22Rv1 (cell line): ENCODE data around the gene SMIM33.

Experiments used
- CTCF ChIP-seq: fragments of 450-650 bp; IDR thresholded peaks from 2 replicates; pipeline ENCODE4 v1.5.1; 2017; ENCODE audit warnings: mild to moderate bottlenecking
- ZFX ChIP-seq: fragments of 450-650 bp; IDR thresholded peaks from 2 replicates; pipeline ENCODE4 v1.6.1; 2017; ENCODE audit warnings: antibody characterized with exemption, borderline replicate concordance

- no peak for TF ChIP-seq CTCF
- TF ChIP-seq ZFX = no peak
Measured at GRCh38 chr5:139435676-139436075, 35.1 kb upstream of the SMIM33 start.
